T47D (cell line): Measurements from ENCODE around the gene PTCHD4.

Experiments used
- DNase-seq, 2 experiments: peaks; one replicate each; pipeline versions ENCODE4 v3.0.0 to v3.0.0-alpha.2; 2011 to 2012; ENCODE audit warnings: low read depth in 1 of 2, low spot score in 1 of 2
- JUND ChIP-seq: IDR thresholded peaks from 2 replicates; pipeline ENCODE4 v1.6.1; 2012; ENCODE audit warnings: low read depth
- in situ Hi-C: cut with HindIII; loops from 2 replicates; pipeline ENCODE4 v1.10.0; 2016; ENCODE audit warnings: low sequenced_read_pairs, low pct_unique_long_range_greater_than_20kb

The PTCHD4 gene

DNA sequence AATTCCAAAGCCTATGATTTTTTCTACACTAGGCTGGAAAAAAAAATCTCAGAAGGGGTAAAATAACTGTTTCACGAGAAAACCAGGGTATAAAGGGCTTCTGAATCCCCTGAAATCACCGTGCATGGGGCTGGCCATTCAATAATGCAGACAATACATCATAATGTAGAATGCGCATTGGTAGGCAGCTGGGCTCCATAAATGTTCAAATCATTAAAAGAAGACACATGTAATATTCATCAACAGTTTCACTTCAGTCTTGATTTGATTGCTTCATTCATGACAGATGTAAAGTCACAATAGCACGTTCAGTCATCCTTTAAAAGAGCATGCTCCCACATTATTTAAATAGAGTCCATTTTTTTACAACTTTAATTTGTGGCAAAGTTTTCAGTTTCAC lies 20.5 kb downstream of the PTCHD4 start:
- TF ChIP-seq JUND: no peak
- DNase-seq: no peak
- in situ Hi-C loops: no loop called here

DNA sequence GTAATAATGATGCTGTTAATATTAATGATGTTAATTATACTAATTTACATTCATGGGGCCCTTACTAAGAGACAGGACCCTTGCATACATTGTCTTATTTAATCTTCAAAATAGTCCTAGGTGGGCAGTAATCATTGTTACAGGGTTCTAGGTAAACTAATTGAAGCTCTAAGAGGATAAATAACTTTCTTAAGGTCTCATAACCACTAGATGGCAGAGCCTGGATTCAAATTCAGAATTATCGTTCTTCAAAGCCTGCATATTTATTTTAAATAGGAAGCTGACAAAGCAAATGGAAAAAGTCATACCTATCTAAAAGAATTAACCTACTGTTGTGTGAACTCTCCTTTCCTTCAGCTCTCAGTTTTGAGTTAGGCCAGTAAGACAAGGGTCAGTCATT lies 23.5 kb downstream of the PTCHD4 start:
- in situ Hi-C loops: no loop called here
- TF ChIP-seq JUND: no peak
- peak in 1 of 2 experiments; percentile 68 for DNase-seq

DNA sequence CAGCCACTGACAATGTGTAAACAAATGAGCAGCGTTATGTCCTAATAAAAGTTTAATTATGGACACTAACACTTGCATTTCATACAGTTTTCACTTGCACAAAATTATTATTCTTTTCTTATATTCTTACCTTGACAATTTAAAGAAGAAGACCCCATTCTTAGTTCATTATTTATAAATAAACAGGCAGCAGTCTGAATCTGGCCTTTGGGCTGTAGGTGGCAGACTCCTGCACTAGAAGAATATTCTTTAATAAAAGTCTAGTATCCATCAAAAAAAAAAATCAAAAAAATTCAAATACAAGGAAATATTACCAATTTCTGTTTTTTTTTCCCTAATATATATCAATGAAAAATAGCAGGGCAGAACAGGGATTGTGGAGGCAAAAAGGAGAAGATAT lies 24.8 kb downstream of the PTCHD4 start:
- DNase-seq: no peak
- in situ Hi-C loops: no loop called here
- TF ChIP-seq JUND: no peak

DNA sequence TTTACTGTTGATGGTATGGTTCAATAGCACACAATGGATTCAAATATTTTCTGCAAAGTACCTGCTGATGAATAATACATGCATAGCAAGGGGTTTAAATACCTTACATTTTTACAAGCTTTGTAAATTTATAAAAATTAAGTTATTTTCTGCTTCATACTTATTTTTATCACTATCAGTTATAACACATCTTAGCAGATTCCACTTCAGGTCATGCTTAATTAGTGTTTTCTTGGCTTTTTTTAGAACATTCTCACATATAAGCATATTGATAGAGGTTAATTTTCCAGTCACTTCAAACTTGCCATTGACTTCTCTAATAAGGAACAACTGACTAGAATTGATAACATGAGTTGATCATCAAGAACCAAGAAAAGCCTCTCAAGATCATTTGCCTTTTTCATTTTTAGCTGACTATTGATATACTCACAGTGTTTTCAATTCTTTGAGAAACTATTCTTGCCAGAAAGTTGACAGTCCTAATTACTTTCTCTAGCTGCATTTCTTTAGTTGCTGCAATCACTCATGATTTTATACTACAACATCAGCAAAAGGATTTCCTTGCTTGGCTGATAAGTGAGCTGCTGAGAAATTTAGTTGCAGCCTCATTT lies 25.8 kb downstream of the PTCHD4 start:
- DNase-seq: no peak
- no peak for TF ChIP-seq JUND
- in situ Hi-C loops: no loop called here

DNA sequence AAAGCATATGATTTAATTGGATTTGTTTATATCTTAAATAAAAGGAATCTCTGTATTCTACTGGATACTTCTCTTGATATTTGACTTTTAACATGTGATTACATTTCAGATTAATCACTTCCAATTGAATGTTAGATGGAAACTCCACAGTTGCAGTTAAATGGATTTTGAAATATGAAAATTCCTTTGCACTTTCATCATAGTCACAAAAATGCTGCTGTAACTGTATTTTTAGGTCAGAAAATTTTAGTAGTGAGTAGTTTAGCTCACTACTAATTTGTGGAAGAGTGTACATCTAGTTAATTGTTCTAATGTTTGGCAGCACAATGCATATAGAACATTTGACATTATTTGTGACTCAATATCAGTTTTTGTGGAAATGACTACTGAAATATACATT lies 26.8 kb downstream of the PTCHD4 start:
- DNase-seq: no peak
- TF ChIP-seq JUND: no peak
- in situ Hi-C loops: no loop called here

DNA sequence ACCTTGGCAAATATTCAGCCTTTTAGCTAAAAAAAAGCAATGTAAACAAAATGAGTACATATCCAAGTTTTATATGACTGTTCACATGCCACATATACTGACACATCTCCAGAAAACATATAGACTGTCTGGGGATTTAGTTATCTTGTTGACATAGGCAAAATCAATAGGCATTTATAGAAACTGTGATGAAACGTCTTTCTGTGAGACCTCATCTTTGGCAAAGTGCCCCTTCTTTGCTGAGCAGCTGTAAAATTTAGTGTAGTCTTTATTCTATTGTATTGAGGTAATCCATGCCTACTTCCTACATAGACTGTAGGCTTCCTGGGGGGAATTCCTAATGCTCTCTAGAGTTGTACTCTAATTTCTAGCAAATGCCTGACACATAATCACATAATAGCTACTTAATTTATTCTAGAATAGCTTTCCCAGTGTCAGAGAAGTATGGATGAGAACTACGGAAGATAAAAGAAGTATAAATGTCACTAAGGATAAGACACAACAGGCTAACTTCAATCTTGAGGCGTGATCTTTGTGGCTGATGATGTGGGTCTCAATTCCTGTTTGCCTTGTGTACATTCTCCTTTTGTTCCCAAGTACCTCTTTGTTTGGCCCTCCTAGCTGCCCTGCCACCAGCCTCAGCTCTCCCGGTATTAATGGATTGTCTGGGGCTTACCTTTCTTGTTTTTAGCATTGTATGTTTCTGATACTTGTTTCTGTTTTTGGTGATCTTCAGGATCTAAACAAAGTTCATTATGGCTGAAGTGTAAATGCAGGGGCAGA lies 30.6 kb downstream of the PTCHD4 start:
- DNase-seq: no peak
- in situ Hi-C loops: no loop called here
- TF ChIP-seq JUND: no peak

DNA sequence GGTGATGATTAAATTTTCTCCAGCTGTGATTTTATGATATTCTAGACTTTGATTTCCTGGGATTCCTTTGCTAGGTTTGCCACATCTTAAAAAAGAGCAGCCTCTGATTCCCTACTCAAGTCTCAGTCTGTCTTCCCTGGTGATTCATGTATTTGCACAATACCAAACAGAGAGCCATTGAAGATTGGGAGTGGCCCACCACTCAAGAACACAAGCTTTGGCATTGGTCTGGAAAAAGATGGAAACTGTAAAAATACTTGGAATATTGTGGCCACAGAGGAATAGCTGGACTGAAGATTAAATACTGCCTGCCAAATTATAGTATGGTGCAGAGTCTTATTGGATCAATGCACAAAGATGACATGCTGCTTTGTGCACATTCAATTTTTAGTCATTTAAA lies 32.9 kb downstream of the PTCHD4 start:
- no peak for TF ChIP-seq JUND
- DNase-seq: no peak
- in situ Hi-C loops: no loop called here

DNA sequence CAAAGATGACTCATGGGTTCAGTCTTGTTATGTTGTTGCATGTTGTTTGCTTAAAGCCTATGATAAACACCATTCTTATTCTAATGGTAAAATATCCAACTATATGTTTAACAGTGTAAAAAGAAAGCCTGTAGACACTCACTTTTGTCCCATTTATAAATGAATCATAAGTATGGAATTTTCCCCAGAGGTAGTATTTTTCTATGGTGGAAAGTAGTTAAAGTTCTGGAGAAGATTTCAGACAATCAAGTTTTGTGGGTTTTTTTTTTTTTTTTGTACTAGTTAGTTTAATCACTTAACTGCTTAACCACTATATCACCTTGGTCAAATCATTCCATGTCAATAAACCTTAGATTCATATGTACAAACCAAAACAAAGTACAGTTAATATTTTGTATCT lies 35.8 kb downstream of the PTCHD4 start:
- in situ Hi-C loops: no loop called here

DNA sequence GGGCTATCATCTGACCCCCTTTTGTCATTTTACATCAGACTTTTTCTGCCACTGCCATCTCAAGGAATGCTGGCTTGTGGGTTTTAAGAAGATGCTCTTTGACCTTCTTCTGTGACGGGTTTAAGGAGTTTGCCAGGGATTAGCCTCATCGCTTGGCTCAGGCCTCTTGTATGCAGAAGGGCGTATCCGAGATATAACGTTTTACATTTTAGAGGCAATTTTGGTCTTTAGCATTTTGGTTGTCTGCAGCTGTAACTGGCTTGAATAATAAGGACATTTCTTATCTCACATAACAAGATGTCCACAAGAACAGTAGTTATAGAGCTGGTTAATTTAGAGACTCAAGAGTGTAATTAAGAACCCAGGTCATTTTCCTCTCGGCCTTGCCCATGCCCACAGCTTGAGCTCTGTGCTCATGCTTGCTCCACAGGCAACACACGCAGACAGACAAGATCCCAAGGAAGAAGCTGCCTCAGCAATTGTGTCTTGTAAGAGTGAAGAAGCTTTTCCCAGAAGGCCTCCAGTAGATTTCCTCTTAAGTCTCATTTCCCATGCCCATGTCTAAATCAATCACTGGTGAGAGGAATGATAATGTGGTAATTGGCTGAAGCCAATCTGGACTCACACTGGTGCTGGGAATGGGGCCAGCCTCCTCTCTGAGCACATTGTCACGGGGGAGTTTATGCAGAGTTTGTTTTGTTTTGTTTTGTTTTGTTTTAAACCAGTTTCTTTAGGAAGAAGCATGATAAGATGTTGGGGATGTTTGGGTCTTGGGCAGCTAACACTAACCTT lies 36.8 kb downstream of the PTCHD4 start:
- in situ Hi-C loops: no loop called here

More for the DNA sequence above, 35.8 kb downstream of the PTCHD4 start:
- DNase-seq: no peak
- TF ChIP-seq JUND: no peak

DNA sequence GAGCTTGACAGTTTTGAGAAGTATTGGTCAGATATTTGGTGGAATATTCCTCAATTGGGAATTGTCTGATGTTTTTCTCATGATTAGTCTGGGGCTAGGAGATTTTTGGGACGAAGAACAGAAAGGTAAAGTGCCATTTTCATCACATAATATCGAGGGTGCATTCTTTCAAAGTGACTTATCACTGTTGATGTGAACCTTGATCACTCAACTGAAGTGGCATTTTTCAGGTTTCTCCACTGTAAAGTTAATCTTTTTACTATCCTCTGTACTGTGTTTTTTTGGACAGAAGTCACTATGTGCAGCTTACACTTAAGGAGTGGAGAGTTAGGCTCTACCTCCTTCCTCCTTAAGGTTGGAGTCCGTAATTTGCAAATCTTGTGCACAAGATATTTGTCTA lies 39.2 kb downstream of the PTCHD4 start:
- in situ Hi-C loops: no loop called here
- no peak for DNase-seq
- no peak for TF ChIP-seq JUND

More for the DNA sequence above, 36.8 kb downstream of the PTCHD4 start:
- no peak for DNase-seq
- no peak for TF ChIP-seq JUND

DNA sequence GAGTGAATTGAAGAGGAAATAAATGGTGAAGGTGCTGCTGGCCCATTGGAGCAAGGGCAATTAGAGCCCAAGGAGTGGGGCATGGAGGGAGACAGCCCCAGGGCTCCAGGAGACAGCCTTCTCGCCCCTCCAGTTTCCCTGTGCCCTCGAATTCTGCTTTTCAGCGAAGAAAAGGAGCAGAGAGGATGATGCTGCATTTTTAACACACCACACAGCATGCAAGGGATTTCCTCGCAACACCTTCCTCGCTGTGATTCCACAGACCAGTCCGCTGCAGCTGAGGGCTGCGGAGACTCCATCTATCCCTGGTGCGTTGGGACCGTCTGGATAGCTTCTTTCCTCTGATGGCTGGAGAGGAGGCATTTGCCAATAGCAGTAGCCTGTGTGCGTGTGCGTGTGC lies 41.7 kb downstream of the PTCHD4 start:
- DNase-seq: no peak
- no peak for TF ChIP-seq JUND
- in situ Hi-C loops: no loop called here

DNA sequence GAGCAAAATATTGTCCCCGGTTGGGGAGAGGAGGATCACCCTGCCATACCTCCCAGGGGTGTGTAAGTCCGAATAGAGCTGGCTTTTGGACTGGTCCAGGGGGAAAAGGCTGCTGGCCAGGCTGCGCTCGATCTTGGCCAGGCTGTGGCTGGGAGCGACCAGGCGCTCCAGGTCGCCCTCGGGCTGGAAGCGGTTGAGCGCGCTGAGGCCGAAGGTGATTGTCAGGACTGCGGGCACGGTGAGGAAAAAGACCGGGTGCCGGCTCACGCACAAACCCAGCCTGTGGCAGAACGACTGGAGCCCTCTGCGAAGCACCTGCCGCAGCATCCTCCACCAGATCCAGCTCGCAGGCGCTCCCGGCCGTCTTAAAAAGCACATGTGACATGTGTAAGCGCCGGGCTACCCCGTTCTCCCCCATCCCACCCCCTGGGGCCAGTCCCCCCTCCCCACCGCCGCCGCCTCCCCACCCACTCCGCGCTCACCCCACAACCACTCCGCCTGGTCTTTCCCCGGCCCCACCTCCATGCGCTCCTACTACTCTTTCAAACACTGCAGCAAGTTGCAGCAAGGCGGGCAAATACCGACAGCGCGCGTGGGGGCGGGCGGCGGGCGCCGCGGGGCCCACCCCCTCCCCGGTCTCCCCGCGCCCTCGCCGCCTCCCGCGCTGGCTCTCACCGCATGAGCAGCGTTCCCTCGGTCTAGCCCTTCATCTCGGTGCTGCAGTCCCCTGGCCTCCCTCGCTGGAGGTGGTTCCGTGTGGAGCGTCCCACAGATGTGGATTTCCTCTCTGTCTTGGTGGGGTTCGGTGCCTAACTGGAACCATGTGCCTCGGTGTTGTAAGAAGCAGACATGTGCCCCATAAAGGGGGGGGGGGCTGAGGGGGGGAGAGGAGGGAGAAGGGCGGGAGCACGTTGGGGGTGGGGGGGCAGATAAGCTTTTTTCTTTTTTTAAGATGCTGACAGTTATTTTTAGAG lies 42.4 kb downstream of the PTCHD4 start:
- in situ Hi-C loops: no loop called here
- no peak for TF ChIP-seq JUND
- DNase-seq: no peak
